ENCODE results near the gene BNC2. TPM values are rescaled to one million over a fixed set of nuclear protein-coding genes. Genes with fewer than 3 reads are reported as not detected.

Gene BNC2
- total and polyA plus RNA-seq, 7 donors = 0.23 to 205 (median 117) TPM

GRCh38 chr9:16377311-16377710 is 493.2 kb downstream of the BNC2 start:
- WGBS, 2 donors = 86 to 89% methylated on average over 4 of the region's 4 CpGs
- H3K27me3 ChIP-seq = no peaks in the 10 kb centered on the region
- no peaks in the 10 kb centered on the region for H3K36me3 ChIP-seq
- no peak overlapping the region for H3K27ac ChIP-seq
- H3K9me3 ChIP-seq = no peaks in the 10 kb centered on the region
- H3K4me3 ChIP-seq = no peak overlapping the region
- TF ChIP-seq, protein P1, sequence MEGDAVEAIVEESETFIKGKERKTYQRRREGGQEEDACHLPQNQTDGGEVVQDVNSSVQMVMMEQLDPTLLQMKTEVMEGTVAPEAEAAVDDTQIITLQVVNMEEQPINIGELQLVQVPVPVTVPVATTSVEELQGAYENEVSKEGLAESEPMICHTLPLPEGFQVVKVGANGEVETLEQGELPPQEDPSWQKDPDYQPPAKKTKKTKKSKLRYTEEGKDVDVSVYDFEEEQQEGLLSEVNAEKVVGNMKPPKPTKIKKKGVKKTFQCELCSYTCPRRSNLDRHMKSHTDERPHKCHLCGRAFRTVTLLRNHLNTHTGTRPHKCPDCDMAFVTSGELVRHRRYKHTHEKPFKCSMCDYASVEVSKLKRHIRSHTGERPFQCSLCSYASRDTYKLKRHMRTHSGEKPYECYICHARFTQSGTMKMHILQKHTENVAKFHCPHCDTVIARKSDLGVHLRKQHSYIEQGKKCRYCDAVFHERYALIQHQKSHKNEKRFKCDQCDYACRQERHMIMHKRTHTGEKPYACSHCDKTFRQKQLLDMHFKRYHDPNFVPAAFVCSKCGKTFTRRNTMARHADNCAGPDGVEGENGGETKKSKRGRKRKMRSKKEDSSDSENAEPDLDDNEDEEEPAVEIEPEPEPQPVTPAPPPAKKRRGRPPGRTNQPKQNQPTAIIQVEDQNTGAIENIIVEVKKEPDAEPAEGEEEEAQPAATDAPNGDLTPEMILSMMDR (IDR thresholded peaks at IDR 0.05) = no peak
- TF ChIP-seq POLR2AphosphoS5 (IDR thresholded peaks at IDR 0.05) (no peak), POLR2A (IDR thresholded peaks at IDR 0.05) (no peak), EP300 (IDR thresholded peaks at IDR 0.05) (no peak)
- intact Hi-C loops (cut with DNase I) = no loop called here
- no peak for DNase-seq
- H3K4me1 ChIP-seq = no peaks in the 10 kb centered on the region

DNA sequence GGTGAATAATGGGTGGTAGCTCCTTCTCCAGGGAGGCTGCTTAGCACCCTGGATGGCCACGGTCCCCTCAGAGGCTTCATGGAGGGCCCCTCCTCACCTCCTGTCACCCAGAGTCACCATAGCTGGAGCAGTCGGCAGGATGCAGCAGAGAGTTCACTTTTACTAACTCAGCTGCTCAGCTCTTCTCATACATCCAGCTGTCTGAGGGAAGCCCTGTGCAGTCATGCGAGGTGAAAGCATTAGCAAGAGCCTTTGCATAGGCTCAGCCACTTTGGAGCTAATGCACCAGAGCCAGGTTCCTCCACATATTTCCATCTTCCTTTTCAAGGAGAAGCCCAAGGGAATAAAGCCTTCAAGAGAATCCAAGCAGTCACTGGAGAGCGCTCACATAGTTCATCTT is 499.2 kb downstream of the BNC2 start:
- Histone ChIP-seq H3K27ac (no peak overlapping the region), H3K36me3 (no peaks in the 10 kb centered on the region), H3K4me3 (no peak overlapping the region), H3K27me3 (no peaks in the 10 kb centered on the region), H3K4me1 (no peaks in the 10 kb centered on the region), H3K9me3 (no peaks in the 10 kb centered on the region)
- TF ChIP-seq, protein P1 (IDR thresholded peaks at IDR 0.05) = no peak
- TF ChIP-seq EP300 (IDR thresholded peaks at IDR 0.05) (no peak), POLR2AphosphoS5 (IDR thresholded peaks at IDR 0.05) (no peak), POLR2A (IDR thresholded peaks at IDR 0.05) (no peak)
- WGBS, 2 donors = 85 to 86% methylated on average over 4 of the region's 4 CpGs
- no peak for DNase-seq
- intact Hi-C loops (cut with DNase I) = no loop called here

- Histone ChIP-seq H3K27me3 (no peaks in the 10 kb centered on the region), H3K36me3 (no peaks in the 10 kb centered on the region), H3K9me3 (no peaks in the 10 kb centered on the region), H3K4me1 (no peaks in the 10 kb centered on the region), H3K27ac (no peak overlapping the region), H3K4me3 (no peak overlapping the region)
- intact Hi-C loops (cut with DNase I) = no loop called here
- WGBS, 2 donors = 96 to 97% methylated on average over 13 of the region's 13 CpGs
- no peak for DNase-seq
- TF ChIP-seq POLR2A (IDR thresholded peaks at IDR 0.05) (no peak), POLR2AphosphoS5 (IDR thresholded peaks at IDR 0.05) (no peak), EP300 (IDR thresholded peaks at IDR 0.05) (no peak)
- TF ChIP-seq, protein P1 (IDR thresholded peaks at IDR 0.05) = no peak
These were observed 499.8 kb downstream of the BNC2 start for GRCh38 chr9:16370647-16371046.

DNA sequence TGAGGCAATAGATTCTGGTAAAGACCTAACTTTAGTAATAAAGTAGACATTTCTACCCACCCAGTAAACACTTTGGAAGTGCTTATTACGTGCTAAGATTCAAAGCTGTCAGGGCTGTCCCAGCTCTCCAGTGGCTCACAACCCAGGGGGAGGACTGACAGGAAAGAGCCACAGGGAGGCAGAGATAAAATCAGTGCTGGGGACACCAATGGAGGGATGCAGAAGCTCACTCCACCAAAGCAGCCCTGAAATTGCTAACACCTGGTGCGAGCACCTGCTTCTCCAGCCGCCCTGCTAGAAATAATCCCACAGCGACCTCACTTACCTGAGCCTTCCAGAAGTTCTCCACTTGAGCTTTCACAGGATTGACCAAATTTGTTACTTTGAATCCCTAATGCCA is 501.0 kb downstream of the BNC2 start:
- H3K4me1 ChIP-seq = no peaks in the 10 kb centered on the region
- no peaks in the 10 kb centered on the region for H3K27me3 ChIP-seq
- no peak for DNase-seq
- no peak overlapping the region for H3K27ac ChIP-seq
- intact Hi-C loops (cut with DNase I) = no loop called here
- TF ChIP-seq POLR2AphosphoS5 (IDR thresholded peaks at IDR 0.05) (no peak), EP300 (IDR thresholded peaks at IDR 0.05) (no peak), POLR2A (IDR thresholded peaks at IDR 0.05) (no peak)
- TF ChIP-seq, protein P1 (IDR thresholded peaks at IDR 0.05) = no peak
- no peaks in the 10 kb centered on the region for H3K9me3 ChIP-seq
- H3K36me3 ChIP-seq = no peaks in the 10 kb centered on the region
- no peak overlapping the region for H3K4me3 ChIP-seq
- 92 to 94% methylated on average over 4 of the region's 4 CpGs for WGBS, 2 donors
